Activated CD4-positive, alpha-beta T cell treated with anti-CD3 and anti-CD28 coated beads, Interleukin-2, amount 50 U/mL, for 4 hours (primary cell): ENCODE measurements around the gene EP300.
"Not testable (repeated sequence)": the region's sequence is repeated elsewhere in the genome, so short reads cannot be mapped to it uniquely, and the experiment has no call there.

Experiments
- DNase-seq, 2 experiments: peaks; one replicate each; pipeline ENCODE4 v3.0.0-alpha.2; 2020

Gene EP300

DNA sequence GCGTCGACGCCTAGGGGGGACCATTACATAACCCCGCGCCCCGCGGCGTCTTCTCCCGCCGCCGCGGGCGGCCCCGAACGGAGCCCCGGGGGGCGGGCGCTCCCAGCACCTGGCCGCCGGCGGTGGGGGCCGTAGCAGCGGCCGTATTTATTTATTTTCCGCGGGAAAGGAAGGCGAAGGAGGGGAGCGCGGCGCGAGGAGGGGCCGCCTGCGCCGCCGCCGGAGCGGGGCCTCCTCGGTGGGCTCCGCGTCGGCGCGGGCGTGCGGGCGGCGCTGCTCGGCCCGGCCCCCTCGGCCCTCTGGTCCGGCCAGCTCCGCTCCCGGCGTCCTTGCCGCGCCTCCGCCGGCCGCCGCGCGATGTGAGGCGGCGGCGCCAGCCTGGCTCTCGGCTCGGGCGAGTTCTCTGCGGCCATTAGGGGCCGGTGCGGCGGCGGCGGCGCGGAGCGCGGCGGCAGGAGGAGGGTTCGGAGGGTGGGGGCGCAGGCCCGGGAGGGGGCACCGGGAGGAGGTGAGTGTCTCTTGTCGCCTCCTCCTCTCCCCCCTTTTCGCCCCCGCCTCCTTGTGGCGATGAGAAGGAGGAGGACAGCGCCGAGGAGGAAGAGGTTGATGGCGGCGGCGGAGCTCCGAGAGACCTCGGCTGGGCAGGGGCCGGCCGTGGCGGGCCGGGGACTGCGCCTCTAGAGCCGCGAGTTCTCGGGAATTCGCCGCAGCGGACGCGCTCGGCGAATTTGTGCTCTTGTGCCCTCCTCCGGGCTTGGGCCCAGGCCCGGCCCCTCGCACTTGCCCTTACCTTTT is at the start of gene EP300:
EP300 (plus strand) TSS at position 570 of the 795 bp plus-strand sequence. CDS start 413 bp downstream, outside the sequence.
- DNase-seq = peak; percentile 85 to 86

DNA sequence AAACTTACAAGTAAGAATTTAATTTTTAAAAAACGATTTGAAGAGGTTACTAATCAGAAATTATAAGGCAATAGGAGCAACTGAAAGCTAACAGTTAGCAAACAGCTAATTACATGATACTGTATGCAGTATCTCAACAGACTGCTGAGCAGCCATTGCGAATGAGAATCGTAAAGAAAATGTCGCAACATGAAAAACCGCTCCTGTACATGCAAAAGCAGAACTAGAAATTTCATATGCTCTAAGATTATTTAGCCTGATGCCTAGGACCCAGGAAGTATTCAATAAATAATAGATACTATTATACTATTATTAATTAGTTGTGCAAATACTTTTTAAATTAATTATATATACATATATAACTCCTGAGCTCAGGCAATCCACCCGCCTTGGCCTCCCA is 48.7 kb upstream of the EP300 start:
- no peak for DNase-seq

DNA sequence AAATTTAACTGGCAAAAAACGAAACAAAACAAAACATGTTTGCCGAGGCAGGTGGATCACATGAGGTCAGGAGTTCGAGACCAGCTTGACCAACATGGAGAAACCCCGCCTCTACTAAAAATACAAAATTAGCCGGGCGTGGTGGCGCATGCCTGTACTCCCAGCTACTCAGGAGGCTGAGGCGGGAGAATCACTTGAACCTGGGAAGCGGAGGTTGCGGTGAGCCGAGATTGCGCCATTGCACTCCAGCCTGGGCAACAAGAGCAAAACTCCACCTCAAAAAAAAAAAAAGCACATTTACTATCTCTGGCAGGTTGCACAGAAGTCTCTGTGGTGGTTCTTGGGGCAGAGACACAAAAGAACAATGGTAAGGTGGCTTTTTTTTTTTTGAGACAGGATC is 46.8 kb upstream of the EP300 start:
- DNase-seq = not testable (repeated sequence)

DNA sequence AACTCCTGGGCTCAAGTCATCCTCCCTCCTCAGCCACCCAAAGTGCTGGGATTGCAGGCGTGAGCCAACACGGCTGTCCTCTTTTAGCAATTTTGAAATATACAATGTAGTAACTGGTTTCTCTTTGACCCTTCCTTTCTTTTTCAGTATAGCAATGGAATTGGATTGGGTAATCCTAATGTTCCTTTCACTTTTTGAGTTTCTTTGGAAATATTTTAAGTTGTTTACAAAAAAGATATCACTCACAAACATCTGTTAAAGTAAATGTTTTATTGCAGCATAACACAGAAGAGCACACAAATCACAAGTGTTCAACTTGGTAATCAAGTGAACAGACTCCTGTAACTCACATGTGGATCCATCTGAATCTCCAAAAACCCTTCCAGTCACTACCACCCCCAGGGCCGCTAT is 44.6 kb upstream of the EP300 start:
- no peak for DNase-seq

DNA sequence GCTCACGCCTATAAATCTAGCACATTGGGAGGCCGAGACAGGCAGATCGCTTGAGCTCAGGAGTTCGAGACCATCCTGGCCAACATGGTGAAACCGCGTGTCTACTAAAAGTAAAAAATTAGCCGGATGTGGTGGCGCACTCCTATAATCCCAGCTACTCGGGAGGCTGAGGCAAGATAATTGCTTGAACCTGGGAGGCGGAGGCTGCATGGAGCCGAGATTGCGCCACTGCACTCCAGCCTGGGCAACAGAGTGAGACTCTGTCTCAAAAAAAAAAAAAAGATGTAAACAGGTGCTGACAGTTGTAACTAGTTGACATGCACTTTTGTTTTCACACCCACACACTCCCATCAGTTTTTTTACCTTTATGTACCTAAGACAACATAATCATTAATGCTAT is 44.0 kb upstream of the EP300 start:
- DNase-seq = not testable (repeated sequence)

DNA sequence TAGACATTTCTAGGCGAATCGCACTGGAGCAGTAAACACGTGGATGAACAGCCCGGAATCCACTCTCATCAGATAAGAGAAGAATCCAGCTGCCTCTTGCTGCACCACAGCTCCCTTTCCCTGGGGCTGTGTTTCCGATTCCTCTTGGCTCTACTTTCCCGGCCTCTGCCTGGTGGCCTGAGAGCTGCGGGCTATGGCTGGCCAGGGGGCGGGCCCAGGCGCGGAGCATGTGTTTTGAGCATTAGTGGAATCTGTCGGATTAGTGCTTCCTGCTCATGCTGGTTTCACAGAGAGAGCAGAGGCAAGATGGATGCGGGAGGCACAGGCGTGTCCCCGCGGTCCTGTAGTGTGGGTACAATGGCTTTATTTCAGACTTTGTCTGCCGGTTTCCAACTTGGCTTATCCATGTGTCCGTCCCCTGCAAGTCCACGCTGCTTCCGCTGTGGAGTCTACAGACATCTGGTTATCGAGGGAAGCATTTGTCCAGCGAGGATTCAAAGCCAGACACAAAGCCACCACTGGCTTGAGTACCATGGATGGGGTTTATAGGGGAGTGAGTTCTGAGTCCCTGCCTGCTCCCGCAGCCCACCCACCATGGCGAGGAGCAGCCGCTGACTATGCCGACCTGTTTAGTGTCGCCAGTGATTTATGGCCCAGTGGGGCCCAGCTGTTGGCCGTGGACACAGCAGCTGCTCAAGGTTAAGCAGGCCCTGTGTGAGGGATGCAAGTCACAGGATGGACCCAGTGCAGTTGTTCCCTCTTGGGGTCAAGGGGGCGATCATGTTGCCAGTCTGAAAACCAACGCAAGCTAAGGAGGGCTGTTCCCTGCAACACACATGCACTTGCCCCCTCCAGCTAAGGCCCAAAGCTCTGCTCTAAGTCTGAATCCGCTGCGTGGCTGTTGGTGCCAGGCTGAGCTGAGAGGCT is 43.3 kb upstream of the EP300 start:
- no peak for DNase-seq

DNA sequence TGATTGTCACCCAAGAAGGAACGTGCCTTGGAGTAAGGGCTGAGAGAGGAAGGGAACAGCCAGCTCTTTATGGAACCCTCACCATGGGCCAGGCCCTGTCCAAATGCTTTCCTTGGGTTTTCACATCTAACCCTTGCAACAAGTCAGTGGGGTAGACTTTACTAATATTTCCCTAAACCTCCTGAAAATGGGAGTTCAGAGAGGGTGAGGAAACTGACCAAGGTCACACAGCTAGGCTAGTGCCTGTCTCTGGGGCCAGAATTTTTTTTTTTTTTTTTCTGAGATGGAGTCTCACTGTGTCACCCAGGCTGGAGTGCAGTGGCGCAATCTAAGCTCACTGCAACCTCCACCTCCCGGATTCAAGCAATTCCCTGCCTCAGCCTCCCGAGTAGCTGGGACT is 42.6 kb upstream of the EP300 start:
- DNase-seq = not testable (repeated sequence)

DNA sequence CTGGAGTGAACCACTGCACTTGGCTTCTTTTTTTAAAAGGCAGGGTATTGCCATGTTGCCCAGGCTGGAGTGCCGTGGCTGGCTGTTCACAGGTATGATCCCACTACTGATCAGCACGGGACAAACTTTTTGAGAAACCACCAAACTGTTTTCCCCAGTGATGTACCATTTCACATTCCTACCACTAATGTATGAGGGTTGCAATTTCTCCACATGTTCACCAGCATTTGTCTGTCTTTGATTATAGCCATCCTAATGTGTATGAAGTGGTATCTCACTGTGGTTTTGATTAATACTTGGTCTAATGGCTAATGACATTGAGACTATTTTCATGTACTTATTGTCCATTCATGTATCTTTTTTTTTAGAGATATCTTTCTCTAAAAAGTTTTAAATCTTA is 41.5 kb upstream of the EP300 start:
- DNase-seq = no peak

DNA sequence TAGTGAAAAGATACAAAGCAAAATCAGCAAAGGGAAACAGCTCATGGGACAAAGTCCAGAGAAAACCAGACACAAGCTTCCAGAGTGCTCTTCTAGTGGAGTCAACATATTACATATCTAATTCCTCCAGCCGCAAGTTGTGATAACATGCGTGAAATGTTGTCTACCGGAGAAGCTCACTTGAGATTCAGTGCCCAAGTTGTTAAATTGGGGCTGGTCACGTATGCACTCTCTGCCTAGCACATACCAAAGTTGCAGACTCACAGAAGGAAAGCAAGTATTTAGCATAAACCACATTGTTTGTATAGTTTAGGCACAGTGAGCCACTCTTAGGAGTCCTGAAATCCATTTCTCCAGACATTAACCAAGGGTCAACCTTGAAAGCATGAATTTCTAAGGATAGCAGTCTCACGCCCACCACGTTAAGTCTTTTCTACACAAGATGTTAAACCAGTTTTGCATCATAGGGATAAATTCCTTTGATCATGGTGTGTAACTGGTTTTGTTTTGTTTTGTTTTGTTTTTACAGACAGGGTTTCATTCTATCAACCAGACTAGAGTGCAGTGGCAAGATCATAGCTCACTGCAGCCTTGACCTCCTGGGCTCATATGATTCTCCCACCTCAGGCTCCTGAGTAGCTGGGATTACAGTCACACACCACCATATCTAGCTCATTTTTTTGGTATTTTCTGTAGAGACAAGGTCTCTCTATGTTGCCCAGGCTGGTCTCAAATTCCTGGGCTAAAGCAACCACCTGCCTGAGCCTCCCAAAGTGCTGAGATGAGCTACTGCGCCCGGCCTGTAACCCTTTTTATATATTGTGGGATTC is 39.5 kb upstream of the EP300 start:
- no peak for DNase-seq

DNA sequence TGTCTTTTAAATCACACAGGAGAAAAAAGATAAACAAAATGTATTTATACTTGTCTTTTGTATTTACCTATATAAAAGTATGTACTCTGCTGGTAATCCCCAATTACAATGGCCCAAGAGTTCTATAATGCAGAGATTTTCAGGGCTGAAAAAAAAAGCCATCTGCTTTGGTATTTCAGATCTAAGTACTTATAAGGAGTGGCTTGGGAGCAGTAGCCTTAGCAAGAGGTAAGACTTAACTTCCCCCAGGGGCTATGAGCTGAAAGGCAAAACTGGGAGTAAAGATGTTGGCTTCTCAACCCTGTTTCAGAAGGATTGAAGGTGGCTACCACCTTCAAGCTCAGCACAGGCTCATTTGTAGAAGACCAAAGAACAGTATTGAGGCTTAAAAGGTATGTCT is 35.3 kb upstream of the EP300 start:
- DNase-seq = no peak

DNA sequence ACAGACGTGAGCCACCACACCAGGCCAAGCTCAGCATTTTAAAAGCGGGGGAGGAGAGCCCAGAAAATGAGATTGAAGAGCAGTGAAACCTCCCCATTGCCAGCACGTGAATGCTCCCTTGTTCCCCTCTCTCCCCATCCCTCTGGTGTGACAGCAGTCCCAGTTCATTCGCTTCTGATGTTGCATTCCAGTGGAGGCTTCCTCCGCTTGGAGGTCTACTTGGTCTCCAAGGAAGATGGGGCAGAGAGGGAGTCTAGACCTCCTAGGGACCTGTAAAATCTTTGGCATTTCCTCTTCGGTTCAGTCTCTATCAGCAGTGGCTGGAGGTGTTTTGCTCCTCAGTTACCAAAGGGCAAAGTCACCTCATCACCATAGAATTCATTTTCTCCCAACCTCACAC is 30.2 kb upstream of the EP300 start:
- DNase-seq = no peak

DNA sequence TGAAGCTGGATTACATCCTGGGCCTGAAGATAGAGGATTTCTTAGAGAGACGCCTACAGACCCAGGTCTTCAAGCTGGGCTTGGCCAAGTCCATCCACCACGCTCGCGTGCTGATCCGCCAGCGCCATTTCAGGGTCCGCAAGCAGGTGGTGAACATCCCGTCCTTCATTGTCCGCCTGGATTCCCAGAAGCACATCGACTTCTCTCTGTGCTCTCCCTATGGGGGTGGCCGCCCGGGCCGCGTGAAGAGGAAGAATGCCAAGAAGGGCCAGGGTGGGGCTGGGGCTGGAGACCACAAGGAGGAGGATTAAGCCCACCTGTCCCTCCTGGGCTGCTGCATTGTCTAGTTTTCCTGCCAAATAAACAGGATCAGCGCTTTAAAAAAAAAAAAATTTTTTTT is 28.1 kb upstream of the EP300 start:
- not testable (repeated sequence) for DNase-seq

DNA sequence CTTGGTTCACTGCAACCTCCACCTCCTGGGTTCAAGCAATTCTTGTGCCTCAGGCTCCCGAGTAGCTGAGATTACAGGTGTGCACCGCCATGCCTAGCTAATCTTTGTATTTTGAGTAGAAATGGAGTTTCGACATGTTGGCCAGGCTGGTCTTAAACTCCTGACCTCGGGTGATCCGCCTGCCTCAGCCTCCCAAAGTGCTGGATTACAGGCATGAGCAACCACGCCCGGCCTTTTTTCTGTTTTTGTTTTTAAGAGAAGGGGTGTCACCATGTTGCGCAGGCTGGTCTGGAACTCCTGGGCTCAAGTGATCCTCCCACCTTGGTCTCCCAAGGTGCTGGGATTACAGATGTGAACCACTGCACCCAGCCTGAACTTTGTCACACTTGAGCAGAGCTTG is 26.1 kb upstream of the EP300 start:
- not testable (repeated sequence) for DNase-seq

DNA sequence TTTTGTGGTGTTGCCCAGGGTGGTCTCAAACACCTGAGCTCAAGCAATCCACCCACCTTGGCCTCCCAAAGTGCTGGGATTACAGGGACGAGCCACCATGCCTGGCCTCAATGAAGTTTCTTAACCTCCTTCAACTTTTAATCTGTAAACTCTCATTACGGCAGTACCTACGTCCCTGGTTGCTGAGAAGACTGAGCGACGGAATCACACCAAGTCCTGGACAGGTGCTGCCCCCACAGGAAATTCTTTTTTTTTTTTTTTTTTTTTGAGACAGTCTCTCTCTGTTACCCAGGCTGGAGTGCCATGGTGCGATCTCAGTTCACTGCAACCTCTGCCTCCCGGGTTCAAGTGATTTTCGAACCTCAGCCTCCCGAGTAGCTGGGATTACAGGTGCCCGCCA is 24.4 kb upstream of the EP300 start:
- DNase-seq = not testable (repeated sequence)

DNA sequence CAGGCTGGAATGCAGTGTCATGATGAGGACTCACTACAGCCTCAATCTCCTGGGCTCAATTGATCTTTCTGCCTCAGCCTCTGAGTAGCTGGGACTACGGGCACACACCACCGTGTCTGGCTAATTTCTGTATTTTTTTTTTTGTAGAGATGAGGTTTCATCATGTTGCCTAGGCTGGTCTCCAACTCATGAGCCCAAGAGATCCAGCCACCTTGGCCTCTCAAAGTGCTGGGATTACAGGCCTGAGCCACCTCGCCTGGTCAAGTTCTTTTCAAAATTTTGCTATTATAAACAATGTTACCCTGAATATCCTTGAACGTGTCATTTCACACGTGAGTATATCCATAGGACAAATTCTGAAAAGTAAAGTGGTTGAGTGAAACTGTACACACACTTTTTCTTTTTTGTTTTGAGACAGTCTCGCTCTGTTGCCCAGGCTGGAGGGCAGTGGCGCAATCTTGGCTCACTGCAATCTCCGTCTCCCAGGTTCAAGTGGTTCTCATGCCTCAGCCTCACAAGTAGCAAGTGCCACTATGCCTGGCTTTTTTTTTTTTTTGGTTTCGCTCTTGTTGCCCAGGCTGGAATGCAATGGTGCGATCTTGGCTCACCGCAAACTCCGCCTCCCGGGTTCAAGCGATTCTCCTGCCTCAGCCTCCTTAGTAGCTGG is 21.6 kb upstream of the EP300 start:
- DNase-seq = no peak

DNA sequence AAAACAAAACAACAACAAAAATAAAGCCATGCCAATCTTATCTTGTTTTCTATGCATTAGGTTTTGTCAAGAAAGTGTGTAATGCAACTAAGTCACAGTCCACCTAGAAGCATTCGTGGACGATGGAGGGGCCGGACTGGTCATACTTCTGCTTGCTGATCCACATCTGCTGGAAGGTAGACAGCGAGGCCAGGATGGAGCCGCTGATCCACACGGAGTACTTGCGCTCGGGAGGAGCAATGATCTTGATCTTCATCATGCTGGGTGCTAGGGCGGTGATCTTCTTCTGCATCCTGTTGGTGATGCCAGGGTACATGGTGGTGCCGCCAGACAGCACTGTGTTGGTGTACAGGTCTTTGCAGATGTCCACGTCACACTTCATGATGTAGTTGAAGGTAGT is 18.3 kb upstream of the EP300 start:
- DNase-seq = no peak

DNA sequence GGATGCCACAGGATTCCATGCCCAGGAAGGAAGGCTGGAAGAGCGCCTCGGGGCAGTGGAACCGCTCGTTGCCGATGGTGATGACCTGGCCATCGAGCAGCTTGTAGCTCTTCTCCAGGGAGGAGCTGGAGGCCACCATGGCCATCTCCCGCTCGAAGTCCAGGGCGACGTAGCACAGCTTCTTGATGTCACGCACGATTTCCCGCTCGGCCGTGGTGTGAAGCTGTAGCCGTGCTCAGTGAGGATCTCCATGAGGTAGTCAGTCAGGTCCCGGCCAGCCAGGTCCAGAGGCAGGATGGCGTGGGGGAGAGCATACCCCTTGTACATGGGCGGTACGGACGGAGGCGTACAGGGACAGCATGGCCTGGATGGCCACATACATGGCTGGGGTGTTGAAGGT is 17.9 kb upstream of the EP300 start:
- DNase-seq = no peak

DNA sequence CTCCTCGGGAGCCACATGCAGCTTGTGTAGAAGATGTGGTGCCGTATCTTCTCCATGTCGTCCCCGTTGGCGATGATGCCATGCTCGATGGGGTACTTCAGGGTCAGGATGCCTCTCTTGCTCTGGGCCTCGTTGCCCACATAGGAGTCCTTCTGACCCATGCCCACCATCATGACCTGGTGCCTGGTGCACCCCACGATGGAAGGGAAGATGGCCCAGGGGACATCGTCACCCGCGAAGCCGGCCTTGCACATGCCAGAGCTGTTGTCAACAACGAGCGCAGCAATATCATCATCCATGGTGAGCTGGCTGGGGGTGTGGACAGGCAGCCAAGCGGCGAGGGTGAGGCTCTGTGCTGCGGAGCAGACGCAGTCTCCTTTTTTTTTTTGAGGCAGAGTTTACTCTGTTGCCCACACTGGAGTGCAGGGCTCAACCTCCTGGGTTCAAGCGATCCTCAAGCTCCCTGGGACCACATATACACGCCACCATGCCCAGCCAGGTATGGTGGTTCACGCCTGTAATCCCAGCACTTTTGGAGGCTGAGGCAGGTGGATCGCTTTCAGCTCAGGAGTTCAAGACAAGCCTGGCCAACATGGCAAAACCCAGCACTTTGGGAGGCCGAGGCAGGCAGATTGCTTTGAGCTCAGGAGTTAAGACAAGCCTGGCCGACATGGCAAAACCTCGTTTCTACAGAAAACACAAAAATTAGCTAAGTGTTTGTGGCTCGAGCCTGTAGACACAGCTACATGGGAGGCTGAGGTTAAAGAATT is 17.3 kb upstream of the EP300 start:
- no peak for DNase-seq

DNA sequence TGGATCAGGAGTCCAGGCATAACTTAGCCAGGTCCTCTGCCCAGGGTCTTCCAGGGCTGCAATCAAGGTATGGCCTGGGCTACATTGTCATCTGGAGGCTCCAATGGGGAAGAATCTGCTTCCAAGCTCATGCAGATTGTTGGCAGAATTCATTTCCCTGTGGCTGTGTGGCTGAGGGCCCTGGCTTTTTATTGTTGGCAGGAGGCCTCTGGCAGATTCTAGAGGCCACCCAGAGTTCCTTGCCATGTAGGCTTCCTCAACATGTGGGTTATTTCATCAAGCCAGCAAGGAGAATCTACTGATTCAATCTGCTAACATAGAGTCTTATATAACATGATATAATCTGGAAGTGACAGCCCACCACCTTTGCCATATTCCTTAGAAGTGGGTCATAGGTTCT is 16.4 kb upstream of the EP300 start:
- no peak for DNase-seq

DNA sequence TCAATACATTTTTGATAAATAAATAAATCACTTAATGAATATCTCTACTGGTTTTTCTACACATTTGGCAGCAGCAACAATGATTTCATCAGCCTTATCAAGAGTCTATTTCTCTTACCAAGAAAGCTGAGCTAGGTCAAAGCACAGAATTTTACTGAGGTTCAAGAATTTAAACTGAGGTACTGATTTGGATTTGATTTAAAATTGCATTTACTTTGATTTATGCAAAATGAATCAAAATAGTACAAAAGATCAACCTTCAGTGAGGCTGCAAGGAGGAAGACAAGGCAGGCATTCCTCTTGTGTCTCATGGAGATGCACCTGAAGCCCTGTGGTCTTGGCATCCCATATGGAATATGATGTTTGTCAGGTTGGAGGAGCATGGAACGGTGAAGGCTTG is 15.5 kb upstream of the EP300 start:
- no peak for DNase-seq

DNA sequence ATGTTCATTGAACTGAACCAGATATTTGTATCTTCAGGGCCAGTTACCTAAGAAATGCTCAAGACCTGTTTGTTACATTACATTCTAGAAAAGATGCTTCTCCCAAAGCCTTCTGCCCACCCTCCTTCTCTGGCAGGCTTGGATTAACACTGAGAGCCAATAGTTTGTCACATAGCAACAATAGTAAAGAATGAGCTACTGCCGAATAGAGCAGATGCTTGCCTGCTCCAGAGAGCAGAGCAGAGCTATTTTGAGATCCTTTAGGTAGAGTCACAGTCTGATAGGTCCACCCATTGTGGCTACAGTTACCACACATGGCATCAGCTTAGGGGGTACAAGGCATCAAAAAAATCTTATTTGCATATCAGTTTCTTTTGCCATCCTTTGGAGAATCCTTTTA is 13.5 kb upstream of the EP300 start:
- no peak for DNase-seq

DNA sequence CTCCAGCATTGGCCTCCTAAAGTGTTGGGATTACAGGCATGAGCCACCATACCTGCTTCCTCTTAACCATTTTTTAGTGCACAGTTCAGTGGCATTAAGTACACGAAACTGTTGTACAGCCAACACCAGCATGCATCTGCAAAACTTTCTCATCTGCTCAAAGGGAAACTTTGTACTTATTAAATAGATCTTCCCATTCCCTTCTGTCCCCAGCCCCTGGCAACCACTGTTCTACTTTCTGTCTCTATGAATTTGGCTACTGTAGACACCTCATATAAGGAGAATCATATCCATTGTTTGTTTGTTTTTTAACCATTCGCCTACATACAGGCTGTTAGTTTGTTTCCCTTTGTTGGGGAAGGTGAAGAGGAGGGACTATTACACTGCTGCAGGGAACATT is 6.5 kb upstream of the EP300 start:
- DNase-seq = no peak
